ENCODE results near the gene ERC2.

The ERC2 gene

DNA sequence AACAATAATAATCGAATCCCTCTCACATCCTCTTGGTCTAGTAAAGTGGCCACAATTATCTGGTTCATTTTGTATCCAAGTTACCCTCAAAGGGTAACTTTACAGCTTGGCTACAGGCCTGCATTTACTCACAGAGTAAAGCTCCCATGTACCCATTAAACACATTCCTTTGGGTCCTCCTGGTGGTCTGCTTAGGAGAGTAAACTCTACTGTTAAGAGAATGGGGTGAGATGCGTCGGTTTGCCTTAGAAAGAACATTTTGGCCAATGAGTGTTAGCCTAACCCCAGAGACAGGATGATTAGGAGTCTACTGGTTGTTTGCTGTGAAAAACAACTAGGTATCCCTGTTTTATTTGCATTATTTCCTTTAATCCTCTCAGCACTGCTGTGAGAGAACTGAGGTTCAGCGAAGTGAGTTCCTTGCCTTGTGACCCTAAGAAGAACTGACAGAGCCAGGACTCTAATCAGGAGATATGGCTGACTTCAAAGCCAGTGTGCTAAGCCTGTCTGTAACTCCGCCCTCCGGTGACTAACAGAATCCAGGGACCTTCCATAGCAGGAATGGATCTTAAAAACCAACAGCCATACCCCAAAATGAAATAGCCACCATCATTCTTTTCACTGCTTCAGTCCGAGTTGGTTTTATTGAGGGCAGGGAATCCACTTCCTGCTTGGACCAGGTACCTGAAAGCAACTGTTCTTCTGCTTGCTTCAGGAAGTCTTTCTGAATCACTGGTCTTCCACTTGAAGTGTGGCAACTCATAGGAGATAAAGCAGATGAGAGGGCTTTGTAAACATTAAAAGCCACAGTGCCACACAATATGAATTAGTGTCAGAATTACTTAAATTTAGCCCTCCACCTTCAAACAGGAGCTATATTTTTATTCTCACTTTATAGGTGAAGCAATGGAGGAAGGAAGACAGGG is 663.8 kb downstream of the ERC2 start:
- DNase-seq (ENCODE audit: low read depth in 1 of 2, low spot score in 1 of 2): no peak

DNA sequence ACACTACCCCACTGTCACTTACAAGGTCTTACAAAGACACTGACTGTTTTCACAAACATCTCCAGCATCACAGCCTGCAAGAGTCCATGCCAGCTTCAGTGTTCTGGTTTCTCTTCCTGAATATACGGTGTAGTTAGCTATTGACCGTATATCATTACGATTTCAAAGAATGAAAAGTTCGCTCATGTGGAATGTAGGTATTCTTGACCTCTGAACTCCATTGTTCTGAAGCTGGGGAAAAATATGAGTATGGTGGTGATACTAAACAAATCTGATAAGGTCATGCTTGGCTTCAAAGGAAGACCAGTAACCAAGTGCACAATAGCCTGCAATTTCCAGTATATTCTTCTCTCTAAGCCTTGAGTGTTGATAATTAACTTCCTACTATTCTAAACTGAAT is 665.5 kb downstream of the ERC2 start:
- no peak for DNase-seq (ENCODE audit: low read depth in 1 of 2, low spot score in 1 of 2)

DNA sequence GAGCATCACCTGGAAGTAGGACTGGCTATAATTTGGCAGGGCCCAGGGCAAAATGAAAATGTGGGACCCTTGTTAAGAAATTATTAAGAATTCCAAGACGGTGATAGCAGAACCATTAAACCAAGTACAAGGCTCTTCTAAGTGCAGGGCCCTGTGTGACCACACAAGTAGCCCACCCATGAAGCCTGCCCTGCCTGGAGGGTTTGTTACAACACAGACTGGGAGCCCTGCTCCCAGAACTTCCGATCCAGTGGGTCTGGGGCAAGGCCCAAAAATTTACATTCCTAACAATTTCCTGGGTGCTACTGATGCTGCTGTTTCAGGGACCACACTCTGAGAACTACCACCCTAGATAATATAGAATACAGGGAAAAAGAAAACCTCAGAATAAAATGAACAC is 666.6 kb downstream of the ERC2 start:
- no peak for DNase-seq (ENCODE audit: low read depth in 1 of 2, low spot score in 1 of 2)

- no peak for DNase-seq (ENCODE audit: low read depth in 1 of 2, low spot score in 1 of 2)
These were observed 667.2 kb downstream of the ERC2 start for GRCh38 chr3:55801068-55801467.

DNA sequence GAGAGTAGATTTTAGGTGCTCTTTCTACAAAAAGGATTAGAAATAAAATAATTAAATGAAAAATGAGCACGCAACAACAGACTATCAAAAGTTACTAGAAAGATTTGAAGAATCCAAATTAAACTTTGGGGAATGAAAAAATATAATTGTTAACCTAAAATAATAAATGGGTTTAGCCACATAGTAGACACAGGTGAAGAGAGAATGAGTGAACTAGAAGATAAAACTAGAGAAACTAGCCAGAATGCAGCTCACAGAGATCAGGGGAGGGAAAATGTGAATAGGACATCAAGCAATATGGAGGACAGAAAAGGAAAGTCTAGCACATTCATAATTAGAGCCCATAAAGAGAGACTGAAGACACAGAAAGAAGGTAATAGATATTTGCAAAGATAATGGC is 670.5 kb downstream of the ERC2 start:
- DNase-seq (ENCODE audit: low read depth in 1 of 2, low spot score in 1 of 2): no peak

DNA sequence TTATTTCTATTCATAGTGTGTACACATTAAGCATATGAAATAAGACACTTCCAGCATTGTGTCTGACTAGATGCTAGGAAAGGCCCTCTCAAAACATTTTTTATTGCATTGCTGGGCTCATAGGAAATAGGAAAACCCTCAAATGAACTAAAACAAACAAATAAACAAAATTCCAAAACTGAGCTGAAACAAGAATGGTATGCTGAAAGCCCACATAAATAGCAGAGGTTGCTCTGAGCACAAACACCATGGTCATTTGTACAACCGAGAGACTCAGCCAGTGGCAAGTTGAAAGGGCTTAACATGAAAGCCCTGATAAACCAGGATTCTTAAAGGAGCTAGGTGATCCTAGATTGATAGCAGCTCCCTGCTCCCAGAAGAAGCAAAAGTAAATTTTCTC is 671.2 kb downstream of the ERC2 start:
- DNase-seq (ENCODE audit: low read depth in 1 of 2, low spot score in 1 of 2): no peak

GRCh38 chr3:55796533-55796932 is 671.7 kb downstream of the ERC2 start:
- no peak for DNase-seq (ENCODE audit: low read depth in 1 of 2, low spot score in 1 of 2)

GRCh38 chr3:55795746-55796145 is 672.5 kb downstream of the ERC2 start:
- no peak for DNase-seq (ENCODE audit: low read depth in 1 of 2, low spot score in 1 of 2)

DNA sequence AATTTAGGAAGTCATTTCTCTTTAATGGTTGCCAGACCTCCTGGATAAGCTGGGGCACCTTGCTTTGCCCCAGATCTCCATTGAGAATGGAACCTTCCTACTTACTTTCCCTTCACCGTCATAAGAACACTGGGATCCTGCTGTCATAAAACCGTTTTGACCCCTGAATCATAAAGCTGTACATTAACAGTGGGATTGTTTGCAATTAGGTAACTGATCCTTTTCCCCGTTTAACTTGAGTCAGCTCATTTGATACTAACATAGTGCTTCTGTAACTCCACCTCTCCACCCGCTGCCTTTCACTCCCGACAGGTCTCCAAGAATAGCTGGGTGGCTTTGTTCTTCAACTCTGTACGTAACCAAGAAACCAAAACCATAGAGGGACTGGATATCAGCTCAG is 673.0 kb downstream of the ERC2 start:
- no peak for DNase-seq (ENCODE audit: low read depth in 1 of 2, low spot score in 1 of 2)

DNA sequence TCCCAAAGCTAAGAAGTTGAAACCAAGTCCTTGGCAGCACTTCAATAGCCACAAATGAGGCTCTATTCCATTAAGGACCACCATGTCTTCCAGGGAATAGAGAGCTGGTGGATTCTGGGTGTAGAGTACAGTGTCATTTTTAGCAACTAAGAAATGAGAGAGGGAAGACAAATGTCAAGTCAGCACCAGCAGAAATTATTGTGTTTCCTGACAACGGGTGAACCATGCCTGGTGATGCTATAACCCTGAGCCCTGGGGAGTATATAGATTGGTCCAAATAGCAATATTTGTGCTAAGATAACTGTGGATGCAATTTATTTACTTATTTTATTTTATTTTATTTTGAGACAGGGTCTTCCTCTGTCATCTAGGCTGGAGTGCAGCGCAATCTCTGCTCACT is 675.5 kb downstream of the ERC2 start:
- DNase-seq (ENCODE audit: low read depth in 1 of 2, low spot score in 1 of 2): no peak

- no peak for DNase-seq (ENCODE audit: low read depth in 1 of 2, low spot score in 1 of 2)
These were observed 676.3 kb downstream of the ERC2 start for GRCh38 chr3:55792009-55792408.

- no peak for DNase-seq (ENCODE audit: low read depth in 1 of 2, low spot score in 1 of 2)
These were observed 677.5 kb downstream of the ERC2 start for GRCh38 chr3:55790596-55791350.

DNA sequence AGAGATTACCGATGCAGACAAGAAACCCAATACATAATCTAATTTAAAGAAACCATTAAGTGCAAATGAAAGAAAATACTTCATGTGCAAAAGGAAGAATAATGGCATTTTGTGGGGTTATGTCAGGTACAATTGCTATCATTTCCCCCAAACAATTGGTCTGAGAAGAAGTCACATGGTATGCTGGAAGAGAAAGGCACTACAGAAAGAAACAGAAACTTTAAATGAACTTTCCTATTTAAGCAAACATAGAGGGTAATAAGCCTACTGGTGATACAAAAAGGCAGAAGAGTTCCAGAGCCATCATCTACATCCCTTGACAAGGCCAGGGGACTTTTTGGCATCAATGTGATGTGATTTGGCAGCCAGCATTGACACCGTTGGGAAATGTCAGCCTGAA is 678.8 kb downstream of the ERC2 start:
- DNase-seq (ENCODE audit: low read depth in 1 of 2, low spot score in 1 of 2): no peak

DNA sequence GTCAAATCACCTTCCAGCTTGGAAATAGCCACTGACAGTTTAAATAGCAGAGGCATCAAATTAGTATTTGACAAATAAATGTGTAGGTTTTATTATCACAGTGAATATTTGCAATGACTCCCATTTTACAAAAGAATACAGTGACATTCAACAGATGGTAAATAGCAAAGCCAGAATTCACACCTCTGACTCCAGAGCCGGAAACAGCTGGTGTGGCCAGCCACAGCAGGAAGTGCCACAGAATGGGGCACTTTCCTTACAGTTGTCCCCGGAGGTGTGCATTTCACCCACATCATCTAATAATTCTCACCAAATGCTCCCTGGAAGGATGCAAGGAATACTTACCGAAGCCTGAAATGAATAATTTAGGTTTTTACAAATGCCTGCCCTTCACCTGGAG is 685.5 kb downstream of the ERC2 start:
- no peak for DNase-seq (ENCODE audit: low read depth in 1 of 2, low spot score in 1 of 2)

DNA sequence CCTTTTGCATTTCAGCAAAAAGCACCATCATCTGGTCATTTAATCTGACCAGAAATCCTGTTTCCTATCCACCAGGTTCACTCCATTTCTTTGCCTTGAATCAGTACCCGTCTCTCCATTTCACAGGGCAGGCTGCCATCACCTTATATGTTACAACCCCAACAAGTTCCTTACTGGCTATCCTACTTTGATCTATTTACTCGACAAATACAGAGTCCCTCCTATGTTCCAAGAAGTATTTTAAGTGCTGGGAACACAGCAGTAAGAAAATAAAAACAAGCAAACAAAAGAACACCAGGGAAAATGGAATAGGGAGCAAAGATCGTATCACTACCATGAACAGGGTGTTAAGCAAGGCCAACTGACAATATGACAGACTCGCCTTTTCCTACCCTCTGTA is 685.9 kb downstream of the ERC2 start:
- no peak for DNase-seq (ENCODE audit: low read depth in 1 of 2, low spot score in 1 of 2)

DNA sequence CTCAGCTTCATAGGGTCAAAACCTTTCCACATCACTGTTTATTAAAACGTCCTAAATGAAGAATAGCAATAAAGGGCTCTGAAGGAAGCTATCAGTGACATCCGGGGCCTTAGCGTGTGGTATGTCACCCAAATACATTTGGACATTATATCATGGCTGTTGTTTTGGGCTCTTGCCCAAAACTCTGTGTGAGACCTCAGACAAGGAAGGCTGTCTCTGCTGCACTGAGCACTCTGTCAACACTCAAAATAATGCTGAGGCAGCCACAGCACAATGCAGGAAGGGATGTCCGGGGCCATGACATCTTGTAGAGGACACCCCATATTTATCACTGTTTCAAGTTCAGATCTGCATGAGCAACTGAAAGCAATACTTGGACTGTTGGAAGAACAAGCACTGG is 687.4 kb downstream of the ERC2 start:
- DNase-seq (ENCODE audit: low read depth in 1 of 2, low spot score in 1 of 2): no peak

- no peak for DNase-seq (ENCODE audit: low read depth in 1 of 2, low spot score in 1 of 2)
These were observed 688.7 kb downstream of the ERC2 start for GRCh38 chr3:55779543-55779942.

GRCh38 chr3:55775366-55776154 is 692.7 kb downstream of the ERC2 start:
- no peak for DNase-seq (ENCODE audit: low read depth in 1 of 2, low spot score in 1 of 2)

- DNase-seq (ENCODE audit: low read depth in 1 of 2, low spot score in 1 of 2): no peak
These were observed 693.4 kb downstream of the ERC2 start for GRCh38 chr3:55774856-55775255.

DNA sequence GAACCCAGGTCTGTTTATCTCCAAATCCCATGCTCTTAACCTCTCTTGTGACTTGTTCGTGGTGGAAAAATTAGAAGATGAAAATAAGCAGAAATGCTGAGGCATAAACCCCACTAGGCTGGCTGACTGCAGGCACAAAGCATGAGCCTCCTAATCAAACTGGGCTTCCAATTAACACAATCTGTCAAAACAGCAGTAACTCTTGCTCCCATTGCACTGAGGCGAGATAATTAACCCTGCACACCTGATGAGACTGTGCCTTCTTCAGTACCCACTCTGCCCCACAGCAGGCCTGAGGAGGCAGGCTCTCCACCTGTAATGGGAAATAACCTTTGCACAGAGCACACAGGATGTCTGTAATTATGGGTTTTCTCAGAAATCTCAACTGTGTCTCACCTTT is 696.8 kb downstream of the ERC2 start:
- no peak for DNase-seq (ENCODE audit: low read depth in 1 of 2, low spot score in 1 of 2)

- no peak for DNase-seq (ENCODE audit: low read depth in 1 of 2, low spot score in 1 of 2)
These were observed 698.2 kb downstream of the ERC2 start for GRCh38 chr3:55770077-55770476.

DNA sequence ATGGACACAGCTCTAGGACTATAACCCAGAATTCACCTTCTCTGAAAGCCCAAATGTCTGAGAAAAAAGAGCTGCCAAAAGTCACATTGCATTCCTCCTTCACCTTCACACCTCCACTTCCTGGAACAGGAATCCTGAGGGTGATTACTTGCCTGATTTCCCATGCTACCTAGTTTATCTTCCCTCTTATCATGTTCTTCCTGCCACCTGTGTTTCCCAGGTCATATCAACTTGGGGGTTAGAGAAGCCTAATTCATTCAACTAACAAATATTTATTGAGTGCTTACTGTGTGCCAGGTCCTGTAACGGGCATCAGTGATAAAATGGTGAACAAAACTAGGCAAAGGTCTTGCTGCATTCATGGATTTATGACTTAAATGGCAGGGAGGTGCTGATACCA is 701.5 kb downstream of the ERC2 start:
- no peak for DNase-seq (ENCODE audit: low read depth in 1 of 2, low spot score in 1 of 2)

Data from activated T-helper 1 cell treated with anti-CD3 and anti-CD28 coated beads, Interleukin-2, amount 50 U/mL, for 16 hours (primary cell).